OCI-LY7 (cell line): ENCODE data around the gene BTBD9. TPM values are rescaled to one million over a fixed set of nuclear protein-coding genes. Genes with fewer than 3 reads are reported as not detected.
"Not testable (repeated sequence)": the region's sequence is repeated elsewhere in the genome, so short reads cannot be mapped to it uniquely, and the experiment has no call there.

ENCODE experiments used
- BruUV-seq: library from RNA; stranded (reverse); fragments of 400-500 nt; replicated peaks from 2 replicates; lab custom pipeline; 2021; lab: Mats Ljungman, UMichigan
- CTCF ChIA-PET: fragments of 300-600 bp; sonication (Branson Sonifier 250); formaldehyde crosslinking; loops from one replicate; lab custom pipeline; 2022; ENCODE audit warnings: antibody characterized with exemption; ENCODE audit not compliant: unreplicated experiment; lab: Charles Lee
- POLR2A ChIA-PET: fragments of 300-600 bp; sonication (Branson Sonifier 250); formaldehyde crosslinking; loops from one replicate; lab custom pipeline; 2022; ENCODE audit warnings: antibody characterized with exemption; lab: Charles Lee
- DNase-seq: peaks from one replicate; pipeline ENCODE4 v3.0.0-alpha.2; 2015; ENCODE audit warnings: low spot score
- H2AFZ ChIP-seq: fragments of 200-600 bp; sonication (generic), shearing (Covaris generic); 2 replicates; pipeline ENCODE4 v1.6.1; 2014; ENCODE audit warnings: mild to moderate bottlenecking, antibody characterized with exemption, low read length, moderate library complexity
- H3K27ac ChIP-seq: fragments of 200-600 bp; sonication (generic); 2 replicates; pipeline ENCODE4 v1.5.1; 2014; ENCODE audit warnings: mixed run types, low read depth, mild to moderate bottlenecking, moderate library complexity, low read length, inconsistent platforms; ENCODE audit not compliant: poor library complexity, severe bottlenecking
- H3K36me3 ChIP-seq: fragments of 200-600 bp; sonication (generic); 2 replicates; pipeline ENCODE4 v1.6.1; 2014; ENCODE audit warnings: mild to moderate bottlenecking, antibody characterized with exemption, low read length, moderate library complexity, mixed read lengths; ENCODE audit not compliant: insufficient read depth
- H3K4me1 ChIP-seq: fragments of 200-600 bp; sonication (generic); 2 replicates; pipeline ENCODE4 v1.5.1; 2014; ENCODE audit warnings: mild to moderate bottlenecking, low read length; ENCODE audit not compliant: insufficient read depth, poor library complexity, severe bottlenecking
- H3K4me2 ChIP-seq: fragments of 200-600 bp; sonication (generic); 2 replicates; pipeline ENCODE4 v1.6.1; 2014; ENCODE audit warnings: mild to moderate bottlenecking, low read length
- H3K4me3 ChIP-seq: fragments of 200-600 bp; sonication (generic); 2 replicates; pipeline ENCODE4 v1.5.1; 2014; ENCODE audit warnings: mild to moderate bottlenecking, low read depth, low read length; ENCODE audit not compliant: poor library complexity, severe bottlenecking
- H3K79me2 ChIP-seq: fragments of 200-600 bp; sonication (generic); 2 replicates; pipeline ENCODE4 v1.6.1; 2016; ENCODE audit warnings: low read depth, mild to moderate bottlenecking, low read length, moderate library complexity, mixed read lengths; ENCODE audit not compliant: insufficient read depth
- H3K9me2 ChIP-seq: fragments of 200-600 bp; sonication (generic); 2 replicates; pipeline ENCODE4 v1.6.1; 2016; ENCODE audit warnings: mild to moderate bottlenecking, low read length, mixed read lengths; ENCODE audit not compliant: insufficient read depth
- H3K9me3 ChIP-seq: fragments of 200-600 bp; sonication (generic); 2 replicates; pipeline ENCODE4 v1.6.1; 2014; ENCODE audit warnings: mild to moderate bottlenecking, mixed run types, low read length, mixed read lengths
- H4K20me1 ChIP-seq: fragments of 200-600 bp; sonication (generic); 2 replicates; pipeline ENCODE4 v1.6.1; 2014; ENCODE audit warnings: mild to moderate bottlenecking, antibody characterized with exemption, low read length, moderate library complexity, mixed read lengths; ENCODE audit not compliant: insufficient read depth
- EZH2phosphoT487 ChIP-seq: fragments of 200-600 bp; sonication (generic); IDR thresholded peaks from 2 replicates; pipeline ENCODE4 v1.6.1; 2018; ENCODE audit warnings: low read depth, borderline replicate concordance, mild to moderate bottlenecking, mixed run types, antibody characterized with exemption, low read length, moderate library complexity, mixed read lengths
- intact Hi-C: fragments of 100-400 bp; cut with micrococcal nuclease; formaldehyde crosslinking; loops from one replicate; pipeline ENCODE4 v1.10.0; 2022; ENCODE audit not compliant: unreplicated experiment
- total RNA-seq, 2 experiments: library from RNA; depleted of rRNA in 1 of 2; stranded (reverse); fragments of >200 nt in 1 of 2; shearing (Covaris generic) in 1 of 2; gene quantifications; 2 replicates each; pipeline ENCODE4 v1.2.3, GENCODE V29; 2014 to 2022
- TF ChIP-seq, protein P1 (sequence below): fragments of 200-600 bp; sonication (generic); conservative IDR thresholded peaks from 2 replicates; pipeline ENCODE4 v1.5.1; 2014; ENCODE audit warnings: mild to moderate bottlenecking, antibody characterized with exemption, low read length, moderate library complexity, mixed read lengths

The BTBD9 gene
- total RNA-seq, 2 experiments from 2014 or later: 5.9 to 7.3 TPM

DNA sequence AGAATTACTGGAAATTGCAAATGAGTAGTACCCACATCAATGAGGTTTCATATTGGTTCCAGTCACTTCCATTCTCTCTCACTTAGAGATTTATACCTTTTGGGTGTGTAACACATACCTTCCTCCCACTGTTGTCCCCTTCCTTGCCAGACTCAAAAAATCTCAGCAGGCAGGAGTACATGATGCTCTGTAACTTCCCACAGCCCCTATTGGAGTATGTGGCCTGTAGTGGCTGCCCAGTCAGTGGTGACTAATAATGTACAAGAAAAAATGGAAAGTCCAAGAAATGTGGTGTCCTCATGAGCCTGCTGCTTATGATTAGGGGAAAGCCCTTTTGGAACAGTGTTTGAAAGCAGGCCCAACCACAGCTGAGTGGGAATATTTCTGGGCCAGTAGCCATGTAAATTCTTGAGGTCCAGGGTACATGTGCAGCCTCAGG lies 508.2 kb downstream of the BTBD9 start:
- Histone ChIP-seq H3K4me3 (no peak overlapping the region), H3K27ac (no peak overlapping the region), H3K4me2 (no peak overlapping the region), H3K9me3 (no peaks in the 10 kb centered on the region), H3K79me2 (no peaks in the 10 kb centered on the region), H2AFZ (no peak overlapping the region), H3K4me1 (no peaks in the 10 kb centered on the region), H4K20me1 (no peaks in the 10 kb centered on the region), H3K9me2 (no peaks in the 10 kb centered on the region), H3K36me3 (no peaks in the 10 kb centered on the region)
- BruUV-seq: no TSS peak
- TF ChIP-seq, protein P1, sequence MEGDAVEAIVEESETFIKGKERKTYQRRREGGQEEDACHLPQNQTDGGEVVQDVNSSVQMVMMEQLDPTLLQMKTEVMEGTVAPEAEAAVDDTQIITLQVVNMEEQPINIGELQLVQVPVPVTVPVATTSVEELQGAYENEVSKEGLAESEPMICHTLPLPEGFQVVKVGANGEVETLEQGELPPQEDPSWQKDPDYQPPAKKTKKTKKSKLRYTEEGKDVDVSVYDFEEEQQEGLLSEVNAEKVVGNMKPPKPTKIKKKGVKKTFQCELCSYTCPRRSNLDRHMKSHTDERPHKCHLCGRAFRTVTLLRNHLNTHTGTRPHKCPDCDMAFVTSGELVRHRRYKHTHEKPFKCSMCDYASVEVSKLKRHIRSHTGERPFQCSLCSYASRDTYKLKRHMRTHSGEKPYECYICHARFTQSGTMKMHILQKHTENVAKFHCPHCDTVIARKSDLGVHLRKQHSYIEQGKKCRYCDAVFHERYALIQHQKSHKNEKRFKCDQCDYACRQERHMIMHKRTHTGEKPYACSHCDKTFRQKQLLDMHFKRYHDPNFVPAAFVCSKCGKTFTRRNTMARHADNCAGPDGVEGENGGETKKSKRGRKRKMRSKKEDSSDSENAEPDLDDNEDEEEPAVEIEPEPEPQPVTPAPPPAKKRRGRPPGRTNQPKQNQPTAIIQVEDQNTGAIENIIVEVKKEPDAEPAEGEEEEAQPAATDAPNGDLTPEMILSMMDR: no peak
- no peak for TF ChIP-seq EZH2phosphoT487
- intact Hi-C loops: no loop called here
- no peak for DNase-seq
- ChIA-PET POLR2A (interaction anchor here (0.6 kb wide), 1 partner anchor 90 kb away, joined by 3 read pairs; no protein-coding TSS in a partner anchor), CTCF (no interaction called here)

DNA sequence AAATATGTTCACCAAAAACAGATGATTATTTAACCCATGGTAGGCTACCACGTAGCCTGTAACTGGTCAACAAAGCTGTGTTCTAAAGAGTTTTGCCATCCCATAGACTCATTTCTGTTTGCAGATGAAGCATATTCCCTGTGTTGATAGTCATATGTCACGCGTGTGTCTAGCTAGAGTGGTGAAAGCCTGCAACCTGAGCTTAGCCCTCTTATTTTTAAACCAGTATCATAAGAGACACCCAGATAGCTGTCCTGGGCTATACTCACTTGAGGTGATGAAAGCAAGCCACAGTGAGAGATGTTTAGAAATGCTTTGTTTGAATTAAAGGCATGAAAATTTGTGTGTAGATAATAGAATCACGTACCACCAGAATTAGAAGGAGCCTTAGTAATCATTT lies 512.4 kb downstream of the BTBD9 start:
- intact Hi-C loops: no loop called here
- no peaks in the 10 kb centered on the region for H3K9me3 ChIP-seq
- no peak overlapping the region for H3K4me2 ChIP-seq
- BruUV-seq: no TSS peak
- DNase-seq: no peak
- no peak overlapping the region for H2AFZ ChIP-seq
- no peaks in the 10 kb centered on the region for H3K4me1 ChIP-seq
- H3K9me2 ChIP-seq: no peaks in the 10 kb centered on the region
- no peaks in the 10 kb centered on the region for H3K36me3 ChIP-seq
- TF ChIP-seq, protein P1: no peak
- ChIA-PET POLR2A (interaction anchor here (0.6 kb wide), 1 partner anchor 26 kb away, joined by 3 read pairs; no protein-coding TSS in a partner anchor), CTCF (no interaction called here)
- H3K4me3 ChIP-seq: no peak overlapping the region
- H4K20me1 ChIP-seq: no peaks in the 10 kb centered on the region
- H3K79me2 ChIP-seq: no peaks in the 10 kb centered on the region
- no peak overlapping the region for H3K27ac ChIP-seq

DNA sequence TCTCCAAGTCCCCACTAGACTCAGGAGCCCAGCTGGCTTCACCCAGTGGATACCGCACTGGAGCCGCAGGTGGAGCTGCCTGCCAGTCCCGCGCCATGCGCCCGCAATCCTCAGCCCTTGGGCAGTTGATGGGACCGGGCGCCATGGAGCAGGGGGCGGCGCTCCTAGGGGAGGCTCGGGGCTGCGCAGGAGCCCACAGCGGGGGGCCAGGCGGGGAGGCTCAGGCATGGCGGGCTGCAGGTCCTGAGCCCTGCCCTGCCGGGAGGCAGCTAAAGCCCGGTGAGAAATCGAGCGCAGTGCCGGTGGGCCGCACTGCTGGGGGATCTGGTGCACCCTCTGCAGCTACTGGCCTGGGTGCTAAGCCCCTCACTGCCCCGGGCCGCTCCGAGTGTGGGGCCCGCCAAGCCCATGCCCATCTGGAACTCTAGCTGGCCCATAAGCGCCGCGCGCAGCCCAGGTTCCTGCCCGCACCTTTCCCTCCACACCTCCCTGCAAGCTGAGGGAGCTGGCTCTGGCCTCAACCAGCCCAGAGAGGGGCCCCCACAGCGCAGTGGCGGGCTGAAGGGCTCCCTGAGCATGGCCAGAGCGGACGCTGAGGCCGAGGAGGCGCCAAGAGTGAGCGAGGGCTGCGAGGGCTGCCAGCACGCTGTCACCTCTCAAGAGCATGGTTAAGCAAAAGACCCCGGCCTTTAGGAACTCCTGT lies 515.4 kb downstream of the BTBD9 start:
- H3K4me1 ChIP-seq, H3K4me2 ChIP-seq, H4K20me1 ChIP-seq, DNase-seq, BruUV-seq, H3K9me3 ChIP-seq, CTCF ChIA-PET, H3K4me3 ChIP-seq, H3K79me2 ChIP-seq, H3K36me3 ChIP-seq, H3K9me2 ChIP-seq, H3K27ac ChIP-seq, H2AFZ ChIP-seq, intact Hi-C loops: not testable (repeated sequence)
- POLR2A ChIA-PET: interaction anchor here (1.4 kb wide), 1 partner anchor 10 kb away, joined by 3 read pairs; no protein-coding TSS in a partner anchor
